CD14-positive monocyte (primary cell): ENCODE measurements around the gene GCG. TPM values are rescaled to one million over a fixed set of nuclear protein-coding genes. Genes with fewer than 3 reads are reported as not detected.

Source experiments
- DNase-seq, 3 donors: peaks; one replicate each; pipeline ENCODE4 v3.0.0-alpha.2; 2011 to 2022
- H2AFZ ChIP-seq: 2 replicates; pipeline ENCODE4 v1.6.0; 2012; ENCODE audit warnings: mild to moderate bottlenecking, low read depth, low read length, inconsistent platforms; ENCODE audit not compliant: insufficient read depth, poor library complexity, severe bottlenecking
- H3K27ac ChIP-seq, 2 donors: 1 replicate in 1 of 2; 2 replicates in 1 of 2; pipeline ENCODE4 v1.5.1; 2012 to 2013; ENCODE audit warnings: low read length in 2 of 2, control low read depth in 1 of 2, inconsistent platforms in 1 of 2, low read depth in 1 of 2, mild to moderate bottlenecking in 1 of 2
- H3K27me3 ChIP-seq, 2 donors: one replicate each; pipeline versions ENCODE4 v1.6.0 to v1.6.1; 2011 to 2013; ENCODE audit warnings: low read length in 2 of 2; ENCODE audit not compliant: control insufficient read depth in 2 of 2, insufficient read depth in 2 of 2
- H3K36me3 ChIP-seq, 2 donors: replicated peaks in 1 of 2; 1 replicate in 1 of 2; 2 replicates in 1 of 2; pipeline versions ENCODE4 v1.5.1 to v1.6.1; 2012 to 2013; ENCODE audit warnings: low read length in 2 of 2, control low read depth in 1 of 2, inconsistent platforms in 1 of 2, mild to moderate bottlenecking in 1 of 2; ENCODE audit not compliant: insufficient read depth in 2 of 2, control insufficient read depth in 1 of 2
- H3K4me1 ChIP-seq, 2 donors: 1 replicate in 1 of 2; 2 replicates in 1 of 2; pipeline versions ENCODE4 v1.5.1 to v1.6.1; 2012 to 2013; ENCODE audit warnings: low read length in 2 of 2, control low read depth in 1 of 2, inconsistent platforms in 1 of 2, mild to moderate bottlenecking in 1 of 2, moderate library complexity in 1 of 2; ENCODE audit not compliant: insufficient read depth in 2 of 2, control insufficient read depth in 1 of 2
- H3K4me2 ChIP-seq: replicated peaks from 2 replicates; pipeline ENCODE3; 2012; ENCODE audit warnings: low read length, moderate library complexity, mild to moderate bottlenecking; ENCODE audit not compliant: poor library complexity, severe bottlenecking; ENCODE audit errors: extremely low read depth
- H3K4me3 ChIP-seq, 3 experiments: fragments of 200-600 bp in 1 of 3; sonication (generic) in 1 of 3; replicated peaks in 1 of 3; 1 replicate in 2 of 3; 2 replicates in 1 of 3; pipeline ENCODE4 v1.5.1; 2011 to 2013; ENCODE audit warnings: low read length in 3 of 3, mild to moderate bottlenecking in 3 of 3, control low read depth in 2 of 3, low read depth in 2 of 3, inconsistent platforms in 1 of 3, moderate library complexity in 1 of 3
- H3K79me2 ChIP-seq: 2 replicates; pipeline ENCODE4 v1.6.0; 2012; ENCODE audit warnings: mild to moderate bottlenecking, control low read depth, inconsistent platforms, low read length, moderate library complexity; ENCODE audit not compliant: insufficient read depth
- H3K9ac ChIP-seq: 2 replicates; pipeline ENCODE4 v1.6.0; 2017; ENCODE audit warnings: low read length, mild to moderate bottlenecking; ENCODE audit not compliant: insufficient read depth, poor library complexity, severe bottlenecking
- H3K9me3 ChIP-seq, 2 donors: replicated peaks in 1 of 2; 1 replicate in 1 of 2; 2 replicates in 1 of 2; pipeline versions ENCODE4 v1.5.1 to v1.6.1; 2012 to 2013; ENCODE audit warnings: low read length in 2 of 2, control low read depth in 1 of 2; ENCODE audit not compliant: control insufficient read depth in 1 of 2, insufficient read depth in 1 of 2
- H4K20me1 ChIP-seq: 2 replicates; pipeline ENCODE4 v1.6.0; 2012; ENCODE audit warnings: mild to moderate bottlenecking, low read length, control low read depth, moderate library complexity; ENCODE audit not compliant: insufficient read depth
- H3K27ac Mint-ChIP-seq, 7 donors: one replicate each; pipeline ENCODE4 v1.8.0; 2020; ENCODE audit warnings: mild to moderate bottlenecking in 7 of 7, mixed read lengths in 7 of 7, moderate library complexity in 6 of 7, inconsistent platforms in 2 of 7
- H3K27me3 Mint-ChIP-seq, 3 donors: one replicate each; pipeline ENCODE4 v1.8.0; 2021 to 2022; ENCODE audit warnings: low read depth in 3 of 3, mild to moderate bottlenecking in 3 of 3, mixed read lengths in 3 of 3, moderate library complexity in 3 of 3, inconsistent platforms in 1 of 3
- H3K36me3 Mint-ChIP-seq, 2 donors: one replicate each; pipeline ENCODE4 v1.8.0; 2020; ENCODE audit warnings: mixed read lengths in 2 of 2, inconsistent platforms in 1 of 2, mild to moderate bottlenecking in 1 of 2
- H3K4me1 Mint-ChIP-seq: one replicate; pipeline ENCODE4 v1.8.0; 2020; ENCODE audit warnings: mild to moderate bottlenecking, mixed read lengths
- H3K4me3 Mint-ChIP-seq, 2 donors: one replicate each; pipeline ENCODE4 v1.8.0; 2020; ENCODE audit warnings: mild to moderate bottlenecking in 2 of 2, mixed read lengths in 2 of 2, moderate library complexity in 1 of 2
- H3K9me3 Mint-ChIP-seq, 7 donors: one replicate each; pipeline ENCODE4 v1.8.0; 2020 to 2022; ENCODE audit warnings: mixed read lengths in 7 of 7, mild to moderate bottlenecking in 6 of 7, moderate library complexity in 6 of 7, inconsistent platforms in 2 of 7
- CTCF ChIP-seq: fragments of 200-600 bp; IDR thresholded peaks from one replicate; pipeline ENCODE4 v1.8.0; 2022; ENCODE audit warnings: antibody characterized with exemption, mild to moderate bottlenecking
- WGBS: methylation state at CpG from one replicate; pipeline ENCODE4 v1.1.5; 2013; ENCODE audit warnings: missing lambda C conversion rate; ENCODE audit not compliant: insufficient coverage; 5-methylcytosine and 5-hydroxymethylcytosine counted together
- intact Hi-C, 2 donors: fragments of 100-400 bp; cut with micrococcal nuclease; formaldehyde crosslinking; loops; one replicate each; pipeline versions ENCODE4 v1.15.0 to v1.15.1; 2023
- polyA plus RNA-seq, 3 donors: library from polyadenylated mRNA; depleted of rRNA in 1 of 3; unstranded in 2 of 3; stranded (reverse) in 1 of 3; fragments of 300-500 nt in 2 of 3; fragments of >200 nt in 1 of 3; fragmentation: Illumina TruSeq in 2 of 3; gene quantifications; 1 replicate in 2 of 3; 2 replicates in 1 of 3; pipeline ENCODE4 v1.2.3, GENCODE V29; 2012 to 2021

GCG gene
- polyA plus RNA-seq, 3 donors = not detected

GRCh38 chr2:162149940-162150339 lies 2.1 kb downstream of the GCG start:
- no peaks in the 10 kb centered on the region for H3K9me3 Mint-ChIP-seq
- intact Hi-C loops = no loop called here

GRCh38 chr2:162149466-162149865 lies 2.6 kb downstream of the GCG start:
- intact Hi-C loops = no loop called here
- Mint-ChIP-seq H3K27ac (no peak overlapping the region), H3K4me1 (peaks cover 5% of the 10 kb centered on the region), H3K9me3 (no peaks in the 10 kb centered on the region), H3K36me3 (no peaks in the 10 kb centered on the region), H3K4me3 (no peak overlapping the region), H3K27me3 (peaks cover 4 to 6% (median 5%) of the 10 kb centered on the region in 3 donors)
- Histone ChIP-seq H2AFZ (no peak overlapping the region), H3K27ac (no peak overlapping the region), H3K4me3 (no peak overlapping the region), H3K4me1 (no peaks in the 10 kb centered on the region), H4K20me1 (no peaks in the 10 kb centered on the region), H3K36me3 (no peaks in the 10 kb centered on the region), H3K9ac (no peak overlapping the region), H3K27me3 (peaks cover 0 to 6% of the 10 kb centered on the region in 2 donors), H3K9me3 (no peaks in the 10 kb centered on the region), H3K4me2 (no peak overlapping the region), H3K79me2 (no peaks in the 10 kb centered on the region)
- no peak for DNase-seq
- TF ChIP-seq CTCF = no peak
- no CpG with 5 or more reads among the region's 2 CpGs for WGBS

More at GRCh38 chr2:162149940-162150339, 2.1 kb downstream of the GCG start:
- DNase-seq = no peak
- WGBS = 85% methylated on average over 4 of the region's 8 CpGs
- no peak overlapping the region for H3K27ac Mint-ChIP-seq
- Histone ChIP-seq H3K4me2 (no peak overlapping the region), H4K20me1 (no peaks in the 10 kb centered on the region), H3K27ac (no peak overlapping the region), H3K36me3 (no peaks in the 10 kb centered on the region), H3K9me3 (no peaks in the 10 kb centered on the region), H3K4me3 (no peak overlapping the region), H2AFZ (no peak overlapping the region), H3K27me3 (peaks cover 0 to 6% of the 10 kb centered on the region in 2 donors), H3K79me2 (no peaks in the 10 kb centered on the region), H3K4me1 (no peaks in the 10 kb centered on the region), H3K9ac (no peak overlapping the region)
- H3K36me3 Mint-ChIP-seq = no peaks in the 10 kb centered on the region
- TF ChIP-seq CTCF = no peak
- peaks cover 5 to 6% (median 5%) of the 10 kb centered on the region in 3 donors for H3K27me3 Mint-ChIP-seq
- peaks cover 5% of the 10 kb centered on the region for H3K4me1 Mint-ChIP-seq
- H3K4me3 Mint-ChIP-seq = no peak overlapping the region
